GM18507 (cell line): ENCODE data around the gene ZNF837.
"Not testable (repeated sequence)": the region's sequence is repeated elsewhere in the genome, so short reads cannot be mapped to it uniquely, and the experiment has no call there.

ENCODE experiments used
- DNase-seq: peaks from one replicate; pipeline ENCODE4 v3.0.0; 2011; ENCODE audit warnings: low read depth; ENCODE audit not compliant: insufficient read length; ENCODE audit errors: extremely low spot score
- FAIRE-seq: peaks from 2 replicates; lab custom pipeline; 2011; peaks lifted over from hg19 to GRCh38; lab: Jason Lieb, UNC

Gene ZNF837

GRCh38 chr19:58376724-58377123, 4.1 kb downstream of the ZNF837 start:
- not testable (repeated sequence) for FAIRE-seq, DNase-seq

GRCh38 chr19:58374200-58374599, 6.6 kb downstream of the ZNF837 start:
- no peak for FAIRE-seq
- no peak for DNase-seq

GRCh38 chr19:58372311-58373133, 8.3 kb downstream of the ZNF837 start:
- no peak for FAIRE-seq

GRCh38 chr19:58368561-58369360, 12.1 kb downstream of the ZNF837 start:
- DNase-seq (no peak), FAIRE-seq (no peak)

More at GRCh38 chr19:58372311-58373133, 8.3 kb downstream of the ZNF837 start:
- no peak for DNase-seq

GRCh38 chr19:58367698-58368454, 13.0 kb downstream of the ZNF837 start:
- FAIRE-seq (no peak), DNase-seq (no peak)

GRCh38 chr19:58366585-58367430, 14.0 kb downstream of the ZNF837 start:
- DNase-seq (no peak), FAIRE-seq (no peak)

- DNase-seq (no peak), FAIRE-seq (no peak)
Observed at GRCh38 chr19:58364146-58364545, 16.7 kb downstream of the ZNF837 start.

- DNase-seq (peak; percentile 99), FAIRE-seq (peak; percentile 94)
Observed at GRCh38 chr19:58362272-58362994, 18.4 kb downstream of the ZNF837 start, which contains the start of gene ZNF497. Gene ZNF497 (minus strand): TSS chr19:58362751. CDS start chr19:58357635, 5,116 bp downstream.

- DNase-seq (peak; percentile 32), FAIRE-seq (no peak)
Observed at GRCh38 chr19:58361900-58362271, 18.9 kb downstream of the ZNF837 start.

GRCh38 chr19:58357481-58358145, 23.2 kb downstream of the ZNF837 start:
- FAIRE-seq (no peak), DNase-seq (no peak)

- FAIRE-seq (no peak), DNase-seq (no peak)
Observed at GRCh38 chr19:58356766-58357480, 23.9 kb downstream of the ZNF837 start.

GRCh38 chr19:58355908-58356765, 24.7 kb downstream of the ZNF837 start:
- no peak for DNase-seq
- FAIRE-seq = no peak

GRCh38 chr19:58355215-58355796, 25.5 kb downstream of the ZNF837 start:
- DNase-seq = no peak
- no peak for FAIRE-seq

GRCh38 chr19:58354478-58355030, 26.3 kb downstream of the ZNF837 start:
- no peak for FAIRE-seq
- no peak for DNase-seq

GRCh38 chr19:58353717-58354477, 26.9 kb downstream of the ZNF837 start:
- no peak for FAIRE-seq

More at GRCh38 chr19:58353717-58354477, 26.9 kb downstream of the ZNF837 start:
- DNase-seq = no peak
